ENCODE results near the gene IL1RAPL1. TPM values are rescaled to one million over a fixed set of nuclear protein-coding genes. Genes with fewer than 3 reads are reported as not detected.

Gene IL1RAPL1
- total RNA-seq, 4 donors from 2014 or later = 0.42 to 0.99 (median 0.46) TPM

- intact Hi-C loops (cut with DNase I) = no loop called here
- DNase-seq (ENCODE audit: extremely low spot score) = no peak
- WGBS = 74% methylated on average over 3 of the region's 3 CpGs
- Histone ChIP-seq H3K27me3 (no peaks in the 10 kb centered on the region), H3K36me3 (no peaks in the 10 kb centered on the region), H3K9me3 (no peaks in the 10 kb centered on the region), H3K27ac (replicated peaks in 1 of 4) (no peak overlapping the region), H3K4me3 (no peak overlapping the region), H3K4me1 (no peaks in the 10 kb centered on the region)
- no peak for TF ChIP-seq CTCF (IDR thresholded peaks at IDR 0.05)
- TF ChIP-seq EP300 (IDR thresholded peaks at IDR 0.05) = no peak
- TF ChIP-seq POLR2AphosphoS5 (IDR thresholded peaks at IDR 0.05) = no peak
- no peak for TF ChIP-seq POLR2A (IDR thresholded peaks at IDR 0.05; ENCODE audit: low read depth)
These were observed 1030.0 kb downstream of the IL1RAPL1 start for GRCh38 chrX:29617276-29617675.

DNA sequence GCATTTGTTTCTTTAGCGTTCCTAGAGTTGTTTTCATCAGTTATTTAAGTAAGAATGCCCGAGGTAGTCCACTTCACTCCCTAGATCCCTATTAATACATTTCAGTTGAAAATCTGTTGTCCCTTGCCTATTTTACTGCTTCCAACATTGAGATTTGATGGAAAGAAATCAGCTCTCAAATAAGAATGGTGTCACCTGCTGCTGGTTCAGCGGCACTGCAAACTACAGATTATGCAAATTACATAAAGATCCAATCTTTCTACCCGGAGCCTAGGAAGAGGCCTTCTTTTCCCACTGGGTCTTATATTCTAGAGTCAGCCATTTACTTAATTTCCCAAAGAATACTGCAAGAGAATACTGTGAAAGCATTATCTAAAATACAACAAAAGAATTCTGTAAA is 1030.5 kb downstream of the IL1RAPL1 start:
- intact Hi-C loops (cut with DNase I) = no loop called here
- TF ChIP-seq POLR2A (IDR thresholded peaks at IDR 0.05; ENCODE audit: low read depth) = no peak
- no peak for TF ChIP-seq EP300 (IDR thresholded peaks at IDR 0.05)
- TF ChIP-seq CTCF (IDR thresholded peaks at IDR 0.05) = no peak
- no peak for TF ChIP-seq POLR2AphosphoS5 (IDR thresholded peaks at IDR 0.05)
- no peak overlapping the region for H3K27ac ChIP-seq (replicated peaks in 1 of 4)
- no peaks in the 10 kb centered on the region for H3K36me3 ChIP-seq
- H3K4me3 ChIP-seq = no peak overlapping the region
- no peaks in the 10 kb centered on the region for H3K27me3 ChIP-seq
- DNase-seq (ENCODE audit: extremely low spot score) = no peak
- H3K9me3 ChIP-seq = no peaks in the 10 kb centered on the region
- H3K4me1 ChIP-seq = no peaks in the 10 kb centered on the region
- WGBS = 73% methylated on average over 4 of the region's 4 CpGs

DNA sequence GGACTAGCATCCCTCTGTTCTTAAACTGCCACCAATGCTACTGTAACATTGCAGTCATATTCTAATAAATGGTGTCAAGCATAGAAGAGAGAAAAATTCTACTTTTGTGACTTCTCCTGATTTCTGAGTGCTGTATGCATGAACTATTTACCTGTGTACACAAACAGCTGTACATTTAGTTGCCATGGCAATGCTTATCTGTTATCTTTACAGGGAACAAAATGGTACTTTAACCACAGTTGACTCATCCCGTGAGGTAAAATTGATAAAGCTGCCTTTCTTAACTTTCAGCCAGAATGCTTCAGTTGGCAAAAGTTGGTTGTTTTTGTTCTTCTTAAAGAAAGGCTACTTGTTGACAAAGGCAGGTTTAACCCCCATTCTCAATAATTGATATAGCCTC is 1040.6 kb downstream of the IL1RAPL1 start:
- DNase-seq (ENCODE audit: extremely low spot score) = no peak

GRCh38 chrX:29634516-29634915 is 1047.3 kb downstream of the IL1RAPL1 start:
- H3K36me3 ChIP-seq = no peaks in the 10 kb centered on the region
- WGBS = 35% methylated on average over 2 of the region's 2 CpGs
- no peaks in the 10 kb centered on the region for H3K9me3 ChIP-seq
- H3K27ac ChIP-seq (replicated peaks in 1 of 4) = no peak overlapping the region
- intact Hi-C loops (cut with DNase I) = no loop called here
- no peak overlapping the region for H3K4me3 ChIP-seq
- H3K4me1 ChIP-seq = no peaks in the 10 kb centered on the region
- no peak for DNase-seq (ENCODE audit: extremely low spot score)
- H3K27me3 ChIP-seq = no peaks in the 10 kb centered on the region
- TF ChIP-seq CTCF (IDR thresholded peaks at IDR 0.05) (no peak), POLR2A (IDR thresholded peaks at IDR 0.05; ENCODE audit: low read depth) (no peak), POLR2AphosphoS5 (IDR thresholded peaks at IDR 0.05) (no peak), EP300 (IDR thresholded peaks at IDR 0.05) (no peak)

More for the DNA sequence above, 1040.6 kb downstream of the IL1RAPL1 start:
- intact Hi-C loops (cut with DNase I) = no loop called here
- H3K36me3 ChIP-seq = no peaks in the 10 kb centered on the region
- H3K27ac ChIP-seq (replicated peaks in 1 of 4) = no peak overlapping the region
- H3K9me3 ChIP-seq = no peaks in the 10 kb centered on the region
- WGBS = 88% methylated on average over 1 of the region's 1 CpG
- H3K4me3 ChIP-seq = no peak overlapping the region
- no peak for TF ChIP-seq EP300 (IDR thresholded peaks at IDR 0.05)
- TF ChIP-seq POLR2AphosphoS5 (IDR thresholded peaks at IDR 0.05) = no peak
- no peak for TF ChIP-seq CTCF (IDR thresholded peaks at IDR 0.05)
- TF ChIP-seq POLR2A (IDR thresholded peaks at IDR 0.05; ENCODE audit: low read depth) = no peak
- H3K27me3 ChIP-seq = no peaks in the 10 kb centered on the region
- no peaks in the 10 kb centered on the region for H3K4me1 ChIP-seq

- Histone ChIP-seq H3K27ac (replicated peaks in 1 of 4) (no peak overlapping the region), H3K4me1 (no peaks in the 10 kb centered on the region), H3K36me3 (no peaks in the 10 kb centered on the region), H3K9me3 (no peaks in the 10 kb centered on the region), H3K27me3 (no peaks in the 10 kb centered on the region), H3K4me3 (no peak overlapping the region)
- 48% methylated on average over 3 of the region's 3 CpGs for WGBS
- intact Hi-C loops (cut with DNase I) = no loop called here
- DNase-seq (ENCODE audit: extremely low spot score) = no peak
- TF ChIP-seq POLR2AphosphoS5 (IDR thresholded peaks at IDR 0.05) (no peak), CTCF (IDR thresholded peaks at IDR 0.05) (no peak), EP300 (IDR thresholded peaks at IDR 0.05) (no peak), POLR2A (IDR thresholded peaks at IDR 0.05; ENCODE audit: low read depth) (no peak)
These were observed 1049.1 kb downstream of the IL1RAPL1 start for GRCh38 chrX:29636331-29636730.

Data from esophagus muscularis mucosa (tissue), 4 donors.